H9 (cell line): Measurements from ENCODE around the gene C11orf71. TPM values are rescaled to one million over a fixed set of nuclear protein-coding genes. Genes with fewer than 3 reads are reported as not detected.

Experiments used
- DNase-seq: peaks from one replicate; pipeline ENCODE4 v3.0.0-alpha.2; 2017
- H2AFZ ChIP-seq: one replicate; pipeline ENCODE4 v1.6.1; 2013; ENCODE audit warnings: mild to moderate bottlenecking, low read length, control low read depth, moderate library complexity
- H2AK5ac ChIP-seq: 2 replicates; pipeline ENCODE4 v1.6.1; 2013; ENCODE audit warnings: low read length, control low read depth, mixed read lengths; ENCODE audit not compliant: insufficient read length
- H2BK120ac ChIP-seq: one replicate; pipeline ENCODE4 v1.6.1; 2013; ENCODE audit warnings: low read depth, mild to moderate bottlenecking, low read length, control low read depth, inconsistent platforms; ENCODE audit not compliant: poor library complexity, severe bottlenecking
- H2BK12ac ChIP-seq: 2 replicates; pipeline ENCODE4 v1.6.1; 2013; ENCODE audit warnings: low read length, control low read depth, mixed read lengths, low read depth; ENCODE audit not compliant: insufficient read length
- H2BK15ac ChIP-seq: 2 replicates; pipeline ENCODE4 v1.6.1; 2013; ENCODE audit warnings: low read depth, low read length, control low read depth
- H2BK20ac ChIP-seq: one replicate; pipeline ENCODE4 v1.6.1; 2013; ENCODE audit warnings: low read depth, mild to moderate bottlenecking, low read length, control low read depth, inconsistent platforms; ENCODE audit not compliant: poor library complexity, severe bottlenecking
- H2BK5ac ChIP-seq: 2 replicates; pipeline ENCODE4 v1.6.1; 2013; ENCODE audit warnings: low read length, control low read depth, mixed read lengths; ENCODE audit not compliant: insufficient read length
- H3K14ac ChIP-seq: 2 replicates; pipeline ENCODE4 v1.6.1; 2013; ENCODE audit warnings: low read length, control low read depth; ENCODE audit not compliant: insufficient read depth
- H3K18ac ChIP-seq: 2 replicates; pipeline ENCODE4 v1.6.1; 2013; ENCODE audit warnings: low read depth, mild to moderate bottlenecking, mixed read lengths, low read length, control low read depth; ENCODE audit not compliant: insufficient read length
- H3K23ac ChIP-seq: 2 replicates; pipeline ENCODE4 v1.6.1; 2013; ENCODE audit warnings: low read length, control low read depth, mixed read lengths, low read depth; ENCODE audit not compliant: insufficient read length
- H3K23me2 ChIP-seq: 2 replicates; pipeline ENCODE4 v1.6.1; 2013; ENCODE audit warnings: low read depth, mild to moderate bottlenecking, mixed read lengths, low read length, control low read depth; ENCODE audit not compliant: insufficient read length, poor library complexity, severe bottlenecking
- H3K27ac ChIP-seq: 2 replicates; pipeline ENCODE4 v1.5.1; 2013; ENCODE audit warnings: low read length, control low read depth, mixed read lengths, low read depth; ENCODE audit not compliant: insufficient read length
- H3K27me3 ChIP-seq: 2 replicates; pipeline ENCODE4 v1.6.1; 2013; ENCODE audit warnings: low read length, control low read depth, inconsistent platforms; ENCODE audit not compliant: insufficient read depth
- H3K4ac ChIP-seq: 2 replicates; pipeline ENCODE4 v1.6.1; 2013; ENCODE audit warnings: low read depth, mild to moderate bottlenecking, control low read depth, inconsistent platforms, low read length, moderate library complexity
- H3K4me1 ChIP-seq: 2 replicates; pipeline ENCODE4 v1.6.1; 2013; ENCODE audit warnings: low read length, control low read depth, inconsistent platforms; ENCODE audit not compliant: insufficient read depth
- H3K4me2 ChIP-seq: 2 replicates; pipeline ENCODE4 v1.6.1; 2013; ENCODE audit warnings: low read length, control low read depth, mixed read lengths; ENCODE audit not compliant: insufficient read length, insufficient read depth
- H3K56ac ChIP-seq: 2 replicates; pipeline ENCODE4 v1.6.1; 2013; ENCODE audit warnings: low read depth, mild to moderate bottlenecking, mixed read lengths, low read length, control low read depth; ENCODE audit not compliant: insufficient read length
- H3K79me1 ChIP-seq: 2 replicates; pipeline ENCODE4 v1.6.1; 2013; ENCODE audit warnings: low read depth, mild to moderate bottlenecking, moderate library complexity, low read length, control low read depth, inconsistent platforms; ENCODE audit not compliant: insufficient read depth, poor library complexity, severe bottlenecking
- H3K79me2 ChIP-seq: 2 replicates; pipeline ENCODE4 v1.6.1; 2013; ENCODE audit warnings: low read length, control low read depth, inconsistent platforms; ENCODE audit not compliant: insufficient read depth
- H3K9ac ChIP-seq: 2 replicates; pipeline ENCODE4 v1.6.1; 2013; ENCODE audit warnings: low read length, control low read depth, mixed read lengths; ENCODE audit not compliant: insufficient read length; ENCODE audit errors: extremely low read depth
- H3K9me3 ChIP-seq: one replicate; pipeline ENCODE4 v1.6.1; 2013; ENCODE audit warnings: low read depth, low read length, inconsistent platforms; ENCODE audit not compliant: control insufficient read depth
- H3T11ph ChIP-seq: one replicate; pipeline ENCODE4 v1.6.1; 2013; ENCODE audit warnings: mild to moderate bottlenecking, low read length, control low read depth, inconsistent platforms
- H4K20me1 ChIP-seq: one replicate; pipeline ENCODE4 v1.6.1; 2013; ENCODE audit not compliant: control insufficient read depth, insufficient read length, insufficient read depth
- H4K5ac ChIP-seq: 2 replicates; pipeline ENCODE4 v1.6.1; 2013; ENCODE audit warnings: low read depth, mild to moderate bottlenecking, mixed read lengths, low read length, control low read depth; ENCODE audit not compliant: insufficient read length
- H4K8ac ChIP-seq: replicated peaks from 2 replicates; pipeline ENCODE4 v1.6.1; 2013; ENCODE audit warnings: low read length, control low read depth, mixed read lengths, low read depth; ENCODE audit not compliant: insufficient read length
- H4K91ac ChIP-seq: 2 replicates; pipeline ENCODE4 v1.6.1; 2013; ENCODE audit warnings: low read depth, mild to moderate bottlenecking, moderate library complexity, mixed read lengths, low read length, control low read depth; ENCODE audit not compliant: insufficient read length
- H3K27ac Mint-ChIP-seq, 3 experiments: 2 replicates in 2 of 3; 3 replicates in 1 of 3; pipeline ENCODE4 v1.8.0; 2020 to 2021; ENCODE audit warnings: mixed read lengths in 3 of 3, mild to moderate bottlenecking in 1 of 3, moderate library complexity in 1 of 3
- H3K27me3 Mint-ChIP-seq: 2 replicates; pipeline ENCODE4 v1.8.0; 2021; ENCODE audit warnings: low read depth, mild to moderate bottlenecking, moderate library complexity, mixed read lengths
- H3K36me3 Mint-ChIP-seq, 3 experiments: 2 replicates in 2 of 3; 3 replicates in 1 of 3; pipeline ENCODE4 v1.8.0; 2020 to 2021; ENCODE audit warnings: low read depth in 3 of 3, mixed read lengths in 3 of 3; ENCODE audit not compliant: insufficient read depth in 1 of 3
- H3K4me1 Mint-ChIP-seq, 2 experiments: 2 replicates each; pipeline ENCODE4 v1.8.0; 2020; ENCODE audit warnings: mixed read lengths in 2 of 2
- H3K4me3 Mint-ChIP-seq, 2 experiments: 2 replicates in 1 of 2; 3 replicates in 1 of 2; pipeline ENCODE4 v1.8.0; 2020 to 2021; ENCODE audit warnings: mild to moderate bottlenecking in 2 of 2, mixed read lengths in 2 of 2, moderate library complexity in 1 of 2
- H3K9me3 Mint-ChIP-seq, 2 experiments: 2 replicates in 1 of 2; 3 replicates in 1 of 2; pipeline ENCODE4 v1.8.0; 2020; ENCODE audit warnings: mild to moderate bottlenecking in 2 of 2, mixed read lengths in 2 of 2, moderate library complexity in 1 of 2
- CTCF ChIP-seq: fragments of 200-600 bp; sonication (generic); conservative IDR thresholded peaks from 3 replicates; pipeline ENCODE4 v1.8.0; 2021; ENCODE audit warnings: antibody characterized with exemption, mild to moderate bottlenecking
- WGBS: extraction: QIAGEN DNeasy Blood & Tissue Kit; methylation state at CpG from one replicate; pipeline ENCODE4 v1.1.7; 2013; ENCODE audit warnings: missing lambda C conversion rate, low lambda C conversion rate, mixed read lengths; ENCODE audit not compliant: insufficient read length; ENCODE audit errors: extremely low coverage; 5-methylcytosine and 5-hydroxymethylcytosine counted together
- total RNA-seq: library from RNA; stranded (reverse); gene quantifications from 2 replicates; pipeline ENCODE4 v1.2.1, GENCODE V29; 2021

C11orf71 gene
- total RNA-seq, 1 experiment from 2014 or later: 3.5 TPM

DNA sequence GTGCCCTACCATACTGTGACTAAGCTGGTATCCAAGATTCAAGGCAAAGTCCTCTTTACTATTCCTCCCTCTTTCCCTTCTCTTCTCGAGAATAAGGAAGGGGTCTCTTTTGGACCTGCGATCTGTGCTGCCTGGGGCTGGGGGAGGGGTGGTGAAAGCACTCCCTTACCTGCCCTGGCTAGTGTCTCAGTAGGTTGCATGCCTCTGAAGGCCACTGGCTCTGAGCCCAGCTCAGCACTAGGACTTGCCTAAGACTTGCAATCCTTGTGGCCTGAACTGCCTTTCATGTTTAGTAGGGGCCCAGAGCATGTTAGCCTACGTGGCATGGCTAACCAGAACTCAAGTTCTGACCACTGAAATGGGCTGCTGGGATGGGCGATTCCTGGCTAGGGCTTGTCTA, 26.0 kb upstream of the C11orf71 start:
- H3K27ac ChIP-seq: no peak overlapping the region
- Mint-ChIP-seq H3K27ac (peak overlapping the region in 1 of 3 experiments; percentile 23; a peak in 1 of 7 replicates), H3K9me3 (peaks cover 0 to 3% of the 10 kb centered on the region in 2 experiments; a peak in 3 of 5 replicates), H3K36me3 (peaks cover 0 to 4% (median 0%) of the 10 kb centered on the region in 3 experiments; a peak in 1 of 7 replicates), H3K4me1 (peaks cover 10 to 13% of the 10 kb centered on the region in 2 experiments; a peak in 3 of 4 replicates), H3K27me3 (no peaks in the 10 kb centered on the region), H3K4me3 (no peak overlapping the region)
- no CpG with 5 or more reads among the region's 4 CpGs for WGBS
- no peaks in the 10 kb centered on the region for H3K79me1 ChIP-seq
- H2BK120ac ChIP-seq: no peak overlapping the region
- no peak overlapping the region for H2BK20ac ChIP-seq
- H3K14ac ChIP-seq: no peak overlapping the region
- H2AFZ ChIP-seq: no peak overlapping the region
- no peaks in the 10 kb centered on the region for H4K20me1 ChIP-seq
- no peak overlapping the region for H3K9ac ChIP-seq
- H3K56ac ChIP-seq: no peak overlapping the region
- H4K5ac ChIP-seq: no peak overlapping the region
- no peaks in the 10 kb centered on the region; the same call in 1 of the 2 replicates for H3K4me1 ChIP-seq
- no peak overlapping the region for H2BK5ac ChIP-seq
- no peaks in the 10 kb centered on the region for H3K79me2 ChIP-seq
- no peaks in the 10 kb centered on the region for H3K23me2 ChIP-seq
- H3K18ac ChIP-seq: no peak overlapping the region
- no peak for DNase-seq
- H3K4ac ChIP-seq: no peak overlapping the region
- no peak overlapping the region for H2BK15ac ChIP-seq
- H3K9me3 ChIP-seq: no peaks in the 10 kb centered on the region
- TF ChIP-seq CTCF: no peak
- H3K4me2 ChIP-seq: no peak overlapping the region
- H3K27me3 ChIP-seq: no peaks in the 10 kb centered on the region
- no peak overlapping the region for H4K91ac ChIP-seq
- no peak overlapping the region for H3K23ac ChIP-seq
- H2AK5ac ChIP-seq: no peak overlapping the region
- H4K8ac ChIP-seq: no peak overlapping the region
- no peak overlapping the region for H2BK12ac ChIP-seq
- no peak overlapping the region for H3T11ph ChIP-seq
